ENCODE measurements around the gene TYMS.

Gene TYMS

GRCh38 chr18:647304-647703, 10.1 kb upstream of the TYMS start:
- no peak for DNase-seq

- DNase-seq: no peak
Measured at GRCh38 chr18:649341-649740, 8.1 kb upstream of the TYMS start.

GRCh38 chr18:650428-650858, 7.0 kb upstream of the TYMS start:
- DNase-seq: no peak

- DNase-seq: no peak
Measured at GRCh38 chr18:652131-652530, 5.3 kb upstream of the TYMS start.

GRCh38 chr18:653512-653911, 3.9 kb upstream of the TYMS start:
- DNase-seq: no peak

GRCh38 chr18:654601-655000, 2.9 kb upstream of the TYMS start:
- no peak for DNase-seq

GRCh38 chr18:655445-655844, 2.0 kb upstream of the TYMS start:
- DNase-seq: no peak

GRCh38 chr18:658001-658946, 821 bp downstream of the TYMS start:
- peak; percentile 93 for DNase-seq

- no peak for DNase-seq
Measured at GRCh38 chr18:658947-659533, 1.6 kb downstream of the TYMS start.

- DNase-seq: no peak
Measured at GRCh38 chr18:659597-659996, 2.1 kb downstream of the TYMS start.

- DNase-seq: no peak
Measured at GRCh38 chr18:662197-662596, 4.7 kb downstream of the TYMS start.

GRCh38 chr18:666177-666576, 8.7 kb downstream of the TYMS start:
- no peak for DNase-seq

GRCh38 chr18:666628-667027, 9.2 kb downstream of the TYMS start:
- DNase-seq: no peak

GRCh38 chr18:668260-668659, 10.8 kb downstream of the TYMS start:
- DNase-seq: no peak

GRCh38 chr18:669077-669476, 11.6 kb downstream of the TYMS start:
- DNase-seq: no peak

GRCh38 chr18:670522-670921, 13.1 kb downstream of the TYMS start:
- DNase-seq: no peak

GRCh38 chr18:671405-671804, 14.0 kb downstream of the TYMS start:
- DNase-seq: no peak

GRCh38 chr18:673317-673716, 15.9 kb downstream of the TYMS start:
- no peak for DNase-seq

- no peak for DNase-seq
Measured at GRCh38 chr18:673769-674168, 16.3 kb downstream of the TYMS start.

GRCh38 chr18:675307-675706, 17.9 kb downstream of the TYMS start:
- no peak for DNase-seq

- no peak for DNase-seq
Measured at GRCh38 chr18:676069-676468, 18.6 kb downstream of the TYMS start.

GRCh38 chr18:676736-677135, 19.3 kb downstream of the TYMS start:
- DNase-seq: no peak

- DNase-seq: no peak
Measured at GRCh38 chr18:677145-677544, 19.7 kb downstream of the TYMS start.

- no peak for DNase-seq
Measured at GRCh38 chr18:677951-678381, 20.5 kb downstream of the TYMS start.

Measured in right hindlimb (tissue), 1 donor.